ENCODE data around the gene CDH26. TPM values are rescaled to one million over a fixed set of nuclear protein-coding genes. Genes with fewer than 3 reads are reported as not detected.

The CDH26 gene
- total and polyA plus RNA-seq, 2 donors (not counting 1 experiment from before 2014, with no cell fraction given) = 1.8 to 2.3 TPM

DNA sequence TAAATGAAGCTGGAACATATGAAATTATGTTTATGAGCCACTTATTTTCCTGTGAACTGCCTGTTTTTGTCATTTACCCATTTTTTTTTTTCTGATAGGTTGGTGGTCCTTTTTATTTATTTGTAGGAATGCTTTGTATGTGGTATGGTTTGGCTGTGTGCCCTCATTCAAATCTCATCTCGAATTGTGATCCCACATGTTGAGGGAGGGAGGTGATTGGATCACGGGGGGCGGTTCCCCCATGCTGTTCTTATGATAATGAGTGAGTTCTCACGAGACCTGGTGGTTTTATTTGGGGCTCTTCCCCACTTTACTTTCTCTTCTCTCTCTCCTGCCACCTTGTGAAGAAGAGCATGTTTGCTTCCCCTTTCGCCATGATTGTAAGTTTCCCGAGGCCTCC, 77.3 kb downstream of the CDH26 start:
- Histone ChIP-seq H3K79me2 (ENCODE audit: control insufficient read depth, insufficient read depth, low read length) (no peaks in the 10 kb centered on the region), H3K4me1 (ENCODE audit: control insufficient read depth in 2 of 2, insufficient read depth in 2 of 2, low read length in 2 of 2) (no peaks in the 10 kb centered on the region), H3K9me3 (ENCODE audit: control extremely low read depth in 1 of 3, control insufficient read depth in 2 of 3, insufficient read depth in 1 of 3, low read length in 2 of 3) (peaks cover 0 to 18% (median 3%) of the 10 kb centered on the region in 3 donors), H3K4me3 (ENCODE audit: control extremely low read depth in 1 of 5, extremely low read depth in 1 of 5, insufficient read depth in 1 of 5, low read depth in 2 of 5, low read length in 4 of 5) (no peak overlapping the region), H2AFZ (ENCODE audit: insufficient read depth, low read depth, low read length, poor library complexity, severe bottlenecking) (no peak overlapping the region), H4K20me1 (ENCODE audit: control insufficient read depth, insufficient read depth, low read length, poor library complexity, severe bottlenecking) (no peaks in the 10 kb centered on the region), H3K36me3 (replicated peaks in 1 of 2; ENCODE audit: control extremely low read depth in 1 of 2, control insufficient read depth in 1 of 2, extremely low read depth in 1 of 2, insufficient read depth in 2 of 2, low read length in 1 of 2) (no peaks in the 10 kb centered on the region), H3K4me2 (replicated peaks; ENCODE audit: low read depth, low read length, poor library complexity, severe bottlenecking) (no peak overlapping the region), H3K27me3 (replicated peaks in 1 of 4; ENCODE audit: control extremely low read depth in 1 of 4, control insufficient read depth in 3 of 4, insufficient read depth in 4 of 4, low read length in 3 of 4) (peaks cover 0 to 3% (median 0%) of the 10 kb centered on the region in 4 experiments), H3K27ac (ENCODE audit: low read length in 2 of 2) (no peak overlapping the region), H3K9ac (ENCODE audit: low read length) (no peak overlapping the region)
- ATAC-seq (ENCODE audit: low read depth) = no peak
- DNase-seq = no peak
- ChIA-PET CTCF (no interaction called here), POLR2A (no interaction called here)
- Mint-ChIP-seq H3K27me3 (peaks cover 18% of the 10 kb centered on the region), H3K9me3 (ENCODE audit: insufficient read depth) (peaks cover 3% of the 10 kb centered on the region), H3K4me1 (no peaks in the 10 kb centered on the region), H3K4me3 (no peak overlapping the region), H3K27ac (no peak overlapping the region)
- intact Hi-C loops (cut with micrococcal nuclease) = no loop called here
- WGBS (ENCODE audit: insufficient coverage) = no CpG with 5 or more reads among the region's 6 CpGs
- TF ChIP-seq, protein P1, sequence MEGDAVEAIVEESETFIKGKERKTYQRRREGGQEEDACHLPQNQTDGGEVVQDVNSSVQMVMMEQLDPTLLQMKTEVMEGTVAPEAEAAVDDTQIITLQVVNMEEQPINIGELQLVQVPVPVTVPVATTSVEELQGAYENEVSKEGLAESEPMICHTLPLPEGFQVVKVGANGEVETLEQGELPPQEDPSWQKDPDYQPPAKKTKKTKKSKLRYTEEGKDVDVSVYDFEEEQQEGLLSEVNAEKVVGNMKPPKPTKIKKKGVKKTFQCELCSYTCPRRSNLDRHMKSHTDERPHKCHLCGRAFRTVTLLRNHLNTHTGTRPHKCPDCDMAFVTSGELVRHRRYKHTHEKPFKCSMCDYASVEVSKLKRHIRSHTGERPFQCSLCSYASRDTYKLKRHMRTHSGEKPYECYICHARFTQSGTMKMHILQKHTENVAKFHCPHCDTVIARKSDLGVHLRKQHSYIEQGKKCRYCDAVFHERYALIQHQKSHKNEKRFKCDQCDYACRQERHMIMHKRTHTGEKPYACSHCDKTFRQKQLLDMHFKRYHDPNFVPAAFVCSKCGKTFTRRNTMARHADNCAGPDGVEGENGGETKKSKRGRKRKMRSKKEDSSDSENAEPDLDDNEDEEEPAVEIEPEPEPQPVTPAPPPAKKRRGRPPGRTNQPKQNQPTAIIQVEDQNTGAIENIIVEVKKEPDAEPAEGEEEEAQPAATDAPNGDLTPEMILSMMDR (IDR thresholded peaks at IDR 0.05) = no peak
- no peak for TF ChIP-seq EZH2 (IDR thresholded peaks at IDR 0.05; ENCODE audit: borderline replicate concordance, insufficient read depth, low read depth, low read length, poor library complexity, severe bottlenecking)

DNA sequence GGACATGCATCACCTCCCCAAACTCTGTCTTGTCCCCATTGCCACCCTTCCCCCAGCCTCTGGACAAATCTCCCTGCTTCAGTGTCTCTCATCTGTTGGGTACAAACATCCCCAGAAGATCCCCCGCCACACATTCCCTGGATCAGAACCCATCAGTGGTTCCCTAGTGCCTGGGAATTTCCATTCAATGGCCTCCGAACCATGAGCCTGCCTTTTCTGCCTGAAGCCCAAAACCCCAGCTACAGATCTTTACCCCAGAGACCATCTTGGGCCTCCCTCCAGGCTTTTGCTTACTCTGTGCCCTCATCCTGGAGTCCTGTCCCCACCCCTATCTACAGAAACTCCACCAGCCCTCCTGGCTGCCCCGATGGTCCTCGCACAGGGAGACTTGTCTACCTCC, 78.1 kb downstream of the CDH26 start:
- ChIA-PET POLR2A (no interaction called here), CTCF (no interaction called here)
- Histone ChIP-seq H3K9me3 (ENCODE audit: control extremely low read depth in 1 of 3, control insufficient read depth in 2 of 3, insufficient read depth in 1 of 3, low read length in 2 of 3) (peaks cover 0 to 18% (median 3%) of the 10 kb centered on the region in 3 donors), H3K27me3 (replicated peaks in 1 of 4; ENCODE audit: control extremely low read depth in 1 of 4, control insufficient read depth in 3 of 4, insufficient read depth in 4 of 4, low read length in 3 of 4) (peaks cover 0 to 3% (median 0%) of the 10 kb centered on the region in 4 experiments), H3K4me1 (ENCODE audit: control insufficient read depth in 2 of 2, insufficient read depth in 2 of 2, low read length in 2 of 2) (no peaks in the 10 kb centered on the region), H3K36me3 (replicated peaks in 1 of 2; ENCODE audit: control extremely low read depth in 1 of 2, control insufficient read depth in 1 of 2, extremely low read depth in 1 of 2, insufficient read depth in 2 of 2, low read length in 1 of 2) (no peaks in the 10 kb centered on the region), H3K79me2 (ENCODE audit: control insufficient read depth, insufficient read depth, low read length) (no peaks in the 10 kb centered on the region), H3K4me2 (replicated peaks; ENCODE audit: low read depth, low read length, poor library complexity, severe bottlenecking) (no peak overlapping the region), H3K9ac (ENCODE audit: low read length) (no peak overlapping the region), H3K4me3 (ENCODE audit: control extremely low read depth in 1 of 5, extremely low read depth in 1 of 5, insufficient read depth in 1 of 5, low read depth in 2 of 5, low read length in 4 of 5) (no peak overlapping the region), H3K27ac (ENCODE audit: low read length in 2 of 2) (no peak overlapping the region), H2AFZ (ENCODE audit: insufficient read depth, low read depth, low read length, poor library complexity, severe bottlenecking) (no peak overlapping the region), H4K20me1 (ENCODE audit: control insufficient read depth, insufficient read depth, low read length, poor library complexity, severe bottlenecking) (no peaks in the 10 kb centered on the region)
- no peak for DNase-seq
- Mint-ChIP-seq H3K27me3 (peaks cover 20% of the 10 kb centered on the region), H3K27ac (no peak overlapping the region), H3K4me3 (no peak overlapping the region), H3K9me3 (ENCODE audit: insufficient read depth) (peaks cover 3% of the 10 kb centered on the region), H3K4me1 (no peaks in the 10 kb centered on the region)
- ATAC-seq (ENCODE audit: low read depth) = no peak
- WGBS (ENCODE audit: insufficient coverage) = 98% methylated on average over 4 of the region's 4 CpGs
- intact Hi-C loops (cut with micrococcal nuclease) = no loop called here
- TF ChIP-seq, protein P1 (IDR thresholded peaks at IDR 0.05) = no peak

Measured in B cell (primary cell).